ENCODE results near the gene STX10.
A peak's percentile ranks its signal among the peaks of the same experiment; 100 is the strongest.
"Not testable (repeated sequence)": the region's sequence is repeated elsewhere in the genome, so short reads cannot be mapped to it uniquely, and the experiment has no call there.

Gene STX10

DNA sequence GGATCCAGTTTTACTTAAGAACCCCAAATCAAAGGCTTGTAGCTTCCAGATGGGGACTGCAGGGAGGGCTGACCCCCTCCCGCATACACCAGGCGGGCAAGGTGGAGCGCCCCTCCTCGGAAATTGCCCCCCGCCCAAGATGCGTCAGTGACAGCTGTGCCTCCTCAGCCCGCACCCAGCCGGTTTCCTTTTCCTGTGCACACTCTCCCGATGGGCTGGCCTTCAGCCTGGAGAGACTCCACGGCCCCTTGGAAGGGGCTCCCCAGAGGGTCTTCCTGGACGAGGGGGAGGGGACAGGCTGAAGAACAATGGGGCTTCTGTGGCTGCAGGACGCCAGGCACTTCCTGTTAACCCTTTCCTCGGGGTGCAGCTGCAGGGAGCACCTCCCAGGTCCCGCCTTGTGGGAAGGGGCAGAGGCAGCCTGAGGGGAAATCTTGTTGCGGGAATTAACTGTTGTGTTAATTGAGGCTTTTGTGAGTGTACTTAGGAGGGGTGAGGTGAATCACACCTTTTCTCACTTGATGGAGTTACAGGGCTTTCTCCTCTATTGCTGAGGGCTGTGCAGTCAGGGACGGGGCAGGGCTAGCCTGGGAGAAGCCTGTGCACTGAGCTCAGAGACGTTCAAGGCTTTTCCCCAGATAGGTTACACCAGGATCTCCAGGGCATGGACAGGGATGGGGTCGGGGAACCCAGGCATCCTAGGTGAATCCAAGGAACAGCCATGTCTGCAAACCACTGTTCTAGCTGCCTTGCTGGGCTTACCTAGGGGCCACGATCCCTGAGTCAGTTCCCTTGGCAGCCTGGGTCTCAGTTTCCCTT is 14.4 kb upstream of the STX10 start:
- DNase-seq, result peak; percentile 59

DNA sequence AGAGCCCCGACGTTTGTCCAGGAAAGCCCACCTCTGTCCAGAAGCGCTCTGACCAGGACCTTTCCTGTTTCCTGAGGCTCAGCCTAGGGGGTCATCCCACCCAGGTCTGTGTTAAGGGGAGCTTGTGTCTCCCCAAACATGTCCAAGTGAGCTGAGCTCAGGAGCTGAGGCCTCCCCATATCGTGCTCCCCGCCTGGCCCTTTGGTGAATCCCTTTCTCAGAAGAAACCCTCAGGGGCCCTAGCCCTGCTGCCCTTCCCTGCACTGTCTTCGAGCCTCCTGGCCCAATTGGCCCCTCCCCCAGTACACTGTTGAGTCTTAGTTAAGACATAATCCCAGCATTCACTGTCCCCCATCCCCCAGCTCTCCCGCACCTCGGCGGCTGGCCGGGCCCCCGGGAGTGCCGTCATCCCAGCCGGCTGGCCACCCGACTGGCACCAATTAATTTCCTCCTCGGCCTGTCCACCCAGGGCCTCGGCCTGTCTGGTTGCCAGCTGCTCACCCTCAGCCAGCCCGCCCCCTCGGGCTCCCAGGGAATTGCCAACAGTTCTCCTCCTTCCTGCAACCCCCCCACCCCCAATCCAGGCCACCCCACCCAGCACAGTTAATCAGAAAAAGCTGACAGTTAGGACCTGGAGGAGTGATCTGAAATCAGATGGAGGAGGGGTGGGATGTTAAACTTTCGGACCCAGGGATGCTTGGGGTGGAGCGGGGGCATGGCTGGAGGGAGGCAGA is 13.6 kb upstream of the STX10 start:
- peak; percentile 43 for DNase-seq

GRCh38 chr19:13162724-13163608 is 12.8 kb upstream of the STX10 start:
- DNase-seq, result peak; percentile 91

DNA sequence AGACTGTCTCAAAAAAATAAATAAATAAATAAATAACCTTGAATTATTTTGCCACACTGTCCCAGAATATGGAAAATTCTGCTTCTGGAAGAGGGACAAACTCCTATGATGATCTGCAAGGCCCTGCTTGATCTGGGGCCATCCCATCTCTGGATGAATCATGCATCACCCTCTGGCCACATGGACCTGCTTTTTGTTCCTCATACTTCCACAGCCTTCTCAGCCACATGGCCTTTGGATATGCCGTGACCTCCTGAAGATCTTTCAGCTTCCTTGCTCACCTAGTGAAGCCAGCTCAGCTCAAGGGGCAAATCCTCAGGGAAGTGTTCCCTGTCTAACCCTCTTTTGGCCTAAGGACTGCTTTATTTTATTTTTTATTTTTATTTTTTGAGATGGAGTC is 10.4 kb upstream of the STX10 start:
- DNase-seq, result no peak

GRCh38 chr19:13159713-13160112 is 9.5 kb upstream of the STX10 start:
- DNase-seq, result no peak

- peak; percentile 90 for DNase-seq
These were observed 5.5 kb upstream of the STX10 start for GRCh38 chr19:13155472-13156359.

- peak; percentile 86 for DNase-seq
These were observed 4.8 kb upstream of the STX10 start for GRCh38 chr19:13154911-13155471.

DNA sequence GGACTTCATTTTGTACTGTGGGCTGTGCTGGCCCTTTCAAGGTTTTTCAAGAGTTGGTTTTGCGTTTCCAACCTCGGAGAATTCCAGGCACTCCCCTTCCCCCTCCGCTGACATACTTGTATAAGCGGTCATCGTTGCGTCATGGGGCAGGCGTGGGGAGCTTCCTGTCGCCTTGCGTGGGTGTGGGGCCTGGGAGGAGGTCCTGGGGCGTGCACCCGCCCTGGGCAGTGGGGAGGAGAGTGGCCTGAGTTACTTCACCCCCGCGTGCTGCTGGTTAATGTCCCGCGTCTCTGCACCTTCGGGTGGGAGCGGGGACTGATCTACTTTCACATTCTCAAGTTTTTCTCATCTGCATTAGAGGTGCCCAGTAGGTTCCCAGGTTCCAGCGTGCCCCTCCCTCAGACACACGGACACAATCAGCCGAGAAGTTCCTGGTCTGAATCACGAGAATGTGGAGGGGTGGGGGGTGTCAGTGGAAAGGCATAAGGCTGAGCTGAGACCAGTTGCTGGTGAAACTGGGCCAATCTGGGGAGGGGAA is 4.1 kb upstream of the STX10 start:
- peak; percentile 59 for DNase-seq

- no peak for DNase-seq
These were observed 3.5 kb upstream of the STX10 start for GRCh38 chr19:13153569-13154240.

DNA sequence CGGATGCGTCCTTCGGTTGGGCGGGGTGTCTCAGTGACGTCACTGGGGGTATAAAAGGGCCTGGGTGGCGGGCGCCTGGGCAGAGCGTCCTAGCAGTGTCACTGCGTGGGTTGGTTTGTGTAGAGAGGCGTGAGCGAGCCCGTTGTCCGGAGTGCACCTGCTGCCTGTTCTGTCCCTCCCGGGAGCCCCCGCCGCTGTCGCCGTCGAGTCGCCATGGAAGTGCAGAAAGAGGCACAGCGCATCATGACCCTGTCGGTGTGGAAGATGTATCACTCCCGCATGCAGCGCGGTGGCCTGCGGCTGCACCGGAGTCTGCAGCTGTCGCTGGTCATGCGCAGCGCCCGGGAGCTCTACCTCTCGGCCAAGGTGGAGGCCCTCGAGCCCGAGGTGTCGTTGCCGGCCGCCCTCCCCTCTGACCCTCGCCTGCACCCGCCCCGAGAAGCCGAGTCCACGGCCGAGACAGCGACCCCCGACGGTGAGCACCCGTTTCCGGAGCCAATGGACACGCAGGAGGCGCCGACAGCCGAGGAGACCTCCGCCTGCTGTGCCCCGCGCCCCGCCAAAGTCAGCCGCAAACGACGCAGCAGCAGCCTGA is 2.9 kb upstream of the STX10 start:
- peak; percentile 99 for DNase-seq

DNA sequence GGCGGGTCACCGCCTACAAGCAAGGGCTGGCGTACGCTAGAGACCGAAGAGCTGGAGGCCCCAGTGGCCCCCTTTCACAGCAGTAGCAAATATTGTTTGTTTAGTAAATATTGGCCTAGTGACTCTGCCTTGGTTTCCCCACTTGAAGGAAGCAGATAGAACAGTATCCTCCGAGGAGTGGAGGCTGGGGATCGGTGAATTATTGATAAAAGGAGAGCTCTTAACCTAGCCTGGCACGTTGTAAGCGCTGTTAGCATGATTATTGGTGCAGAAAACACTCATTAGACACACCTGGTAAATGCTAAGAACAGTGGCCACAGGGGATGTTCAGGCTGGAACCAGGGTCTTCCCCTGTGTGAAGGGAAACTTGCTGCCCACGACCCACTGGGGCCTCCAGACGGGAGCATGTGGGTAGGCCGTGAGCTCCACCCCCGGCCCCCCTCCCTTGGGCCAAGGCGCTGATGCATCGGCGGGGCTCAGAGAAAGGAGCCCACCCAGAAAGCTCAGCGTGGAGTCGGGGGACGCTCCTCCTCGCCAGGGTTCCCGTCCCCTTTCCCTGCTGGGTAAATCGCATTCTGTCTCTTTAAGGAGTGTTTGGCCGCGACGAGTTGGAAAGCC is 2.3 kb upstream of the STX10 start:
- no peak for DNase-seq

DNA sequence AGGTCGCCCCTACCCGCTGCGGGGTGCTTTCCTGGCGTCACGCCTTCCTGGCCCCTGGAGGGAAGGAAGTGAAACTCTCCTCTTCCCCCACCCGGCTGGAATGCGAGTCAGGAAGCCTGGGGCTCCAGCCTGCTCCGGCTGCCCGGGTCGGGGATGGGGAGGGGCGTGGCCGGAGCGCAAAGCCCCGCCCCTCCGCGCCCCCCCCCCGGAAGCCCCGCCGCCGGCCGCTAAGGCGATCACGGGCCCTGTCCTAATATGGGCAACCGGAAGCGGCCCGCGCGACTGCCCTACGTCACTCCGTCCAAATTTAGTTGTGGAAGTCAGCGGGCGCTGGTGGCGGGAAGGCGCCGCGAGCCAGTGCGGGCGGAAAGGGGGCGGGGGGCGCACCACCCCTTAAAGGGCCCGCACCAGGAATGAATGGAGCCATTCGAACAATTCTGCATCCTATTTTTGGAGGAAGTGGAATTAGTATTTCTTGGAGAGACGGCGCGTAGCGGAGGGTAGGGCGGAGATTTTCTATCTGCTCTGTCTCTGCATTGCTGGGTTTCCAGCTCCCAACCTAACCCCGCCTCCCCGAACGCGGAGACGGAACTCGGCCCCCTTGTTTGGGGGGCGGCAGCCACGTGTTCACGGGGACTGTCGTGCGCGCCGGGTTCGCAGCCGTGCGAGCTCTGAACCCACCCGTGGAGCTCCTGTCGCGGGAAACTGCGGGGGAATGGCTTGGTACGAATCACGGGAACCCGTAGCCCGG is 1.6 kb upstream of the STX10 start:
- peak; percentile 97 for DNase-seq

- no peak for DNase-seq
These were observed 893 bp upstream of the STX10 start for GRCh38 chr19:13150931-13151604.

DNA sequence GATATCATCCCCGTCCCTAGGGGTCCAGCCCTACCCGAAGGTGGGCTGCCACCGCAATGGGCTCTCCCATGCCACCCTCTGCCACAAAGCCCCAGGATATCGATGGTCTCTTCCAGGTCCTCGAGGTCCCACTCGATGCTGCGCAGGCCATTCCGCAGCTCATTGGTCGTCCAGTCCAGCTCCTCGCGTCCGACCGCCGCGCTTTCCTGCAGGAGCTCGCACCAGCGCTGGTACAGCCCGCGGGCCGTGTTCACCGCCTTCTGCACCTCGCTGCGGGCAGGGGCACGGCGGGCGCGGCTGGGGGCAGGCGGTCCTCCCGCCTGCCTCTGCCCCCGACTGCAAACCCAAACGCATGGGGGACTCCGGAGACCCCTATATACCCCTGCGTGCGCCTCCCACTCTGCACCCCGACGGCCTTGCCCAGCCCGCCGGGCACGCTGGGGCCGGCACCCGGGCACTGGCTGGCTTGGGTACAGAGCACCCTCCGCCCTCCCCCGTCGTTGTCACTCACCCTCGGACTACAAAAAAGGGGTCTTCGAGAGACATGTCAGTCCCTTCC is 468 bp downstream of the STX10 start:
- DNase-seq, result no peak

DNA sequence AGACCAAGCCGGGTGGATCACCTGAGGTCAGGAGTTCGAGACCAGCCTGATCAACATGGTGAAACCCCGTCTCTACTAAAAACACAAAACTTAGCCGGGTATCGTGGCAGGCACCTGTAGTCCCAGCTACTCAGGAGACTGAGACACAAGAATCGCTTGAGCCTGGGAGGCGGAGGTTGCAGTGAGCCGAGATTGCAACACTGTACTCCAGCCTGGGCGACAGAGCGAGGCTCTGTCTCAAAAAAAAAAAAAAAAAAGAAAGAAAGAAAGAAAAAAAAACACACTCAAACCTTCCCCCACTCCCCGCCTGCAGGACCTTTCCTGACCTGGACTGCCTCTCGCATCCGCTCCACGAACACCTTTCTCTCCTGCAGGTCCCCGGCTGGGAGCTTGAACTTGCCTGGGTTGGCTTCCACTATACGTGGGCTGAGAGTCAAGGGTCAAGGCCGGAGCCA is 975 bp downstream of the STX10 start:
- not testable (repeated sequence) for DNase-seq

- no peak for DNase-seq
These were observed 3.2 kb downstream of the STX10 start for GRCh38 chr19:13146763-13147563.

GRCh38 chr19:13139633-13140311 is 10.4 kb downstream of the STX10 start:
- DNase-seq, result no peak
